Heart right ventricle (tissue), 16 donors: ENCODE results near the gene MMP28. TPM values are rescaled to one million over a fixed set of nuclear protein-coding genes. Genes with fewer than 3 reads are reported as not detected.

Source experiments
- ATAC-seq, 8 donors: fragments of 200-7000 bp; cut with Tn5 transposase; one replicate each; pipeline ENCODE4 v1.9.1; 2020; ENCODE audit warnings: mild to moderate bottlenecking in 8 of 8, moderate library complexity in 8 of 8, moderate number of reproducible peaks in 1 of 8
- DNase-seq, 2 donors: peaks; one replicate each; pipeline ENCODE4 v3.0.0-alpha.2; 2020
- H3K27ac ChIP-seq, 10 donors: fragments of 200-600 bp; sonication (generic) in 2 of 10; one replicate each; pipeline versions ENCODE4 v1.5.0 to v1.8.0; 2020 to 2022; ENCODE audit warnings: mild to moderate bottlenecking in 3 of 10
- H3K27me3 ChIP-seq, 7 donors: fragments of 200-600 bp; one replicate each; pipeline ENCODE4 v1.8.0; 2021 to 2022; ENCODE audit warnings: mild to moderate bottlenecking in 2 of 7
- H3K36me3 ChIP-seq, 9 donors: fragments of 200-600 bp; sonication (generic) in 1 of 9; one replicate each; pipeline versions ENCODE4 v1.5.0 to v1.8.0; 2020 to 2022; ENCODE audit warnings: mild to moderate bottlenecking in 2 of 9
- H3K4me1 ChIP-seq, 9 donors: fragments of 200-600 bp; sonication (generic) in 1 of 9; one replicate each; pipeline versions ENCODE4 v1.5.0 to v1.8.0; 2020 to 2022; ENCODE audit warnings: mild to moderate bottlenecking in 4 of 9
- H3K4me3 ChIP-seq, 10 donors: fragments of 200-600 bp; sonication (generic) in 2 of 10; one replicate each; pipeline versions ENCODE4 v1.5.0 to v1.8.0; 2020 to 2022; ENCODE audit warnings: mild to moderate bottlenecking in 7 of 10, moderate library complexity in 2 of 10
- H3K9me3 ChIP-seq, 11 donors: fragments of 200-600 bp in 10 of 11; sonication (generic) in 2 of 11; one replicate each; pipeline versions ENCODE4 v1.5.0 to v1.8.0; 2013 to 2022; ENCODE audit warnings: mild to moderate bottlenecking in 2 of 11, control low read depth in 1 of 11, moderate library complexity in 1 of 11
- CTCF ChIP-seq, 9 donors: fragments of 200-600 bp; sonication (generic) in 2 of 9; IDR thresholded peaks; one replicate each; pipeline versions ENCODE4 v1.5.0 to v1.8.0; 2021 to 2022; ENCODE audit warnings: antibody characterized with exemption in 9 of 9, mild to moderate bottlenecking in 5 of 9, moderate library complexity in 1 of 9
- WGBS, 2 donors: extraction: QIAGEN DNeasy Blood & Tissue Kit; methylation state at CpG; one replicate each; pipeline ENCODE4 v1.1.7; 2013; ENCODE audit warnings: inconsistent platforms in 1 of 2; 5-methylcytosine and 5-hydroxymethylcytosine counted together
- intact Hi-C, 10 donors: fragments of 100-400 bp; cut with DNase I; formaldehyde crosslinking; loops; one replicate each; pipeline versions ENCODE4 v1.11.1 to v1.14.2; 2022
- polyA plus RNA-seq, 2 donors: library from polyadenylated mRNA; stranded (reverse); fragments of 200-250 nt; gene quantifications; one replicate each; pipeline ENCODE4 v1.2.3, GENCODE V29; 2013
- total RNA-seq, 10 donors: library from RNA; stranded (reverse); fragmentation: NEBNext Ultra II Directional in 3 of 10; extraction: Animal tissue kit (Norgen Biotek cat#: 25700) in 3 of 10; gene quantifications; one replicate each; pipeline versions ENCODE4 v1.2.1 to v1.2.4, GENCODE V29; 2021 to 2023
- donor health status: Arrhythmogenic right ventricular cardiomyopathy.
- donor health status: ischemic (EF 13 %, LVEDD 7.1; RV severe dilation, severe dysfunction).
- donor health status: healthy with polysubstance abuse.
- donor health status: DM: no; HTN: yes; CAD: no.
- donor health status: DM: no; HTN: no; CAD: no.
- donor health status: ischemic (EF 25% LVEDD 6.9; RV normal size, moderate dysfunction).
- donor health status: ischemic (EF 25% LVEDD 5.7; RV mildly dilated, moderate dysfunction).
- donor health status: healthy.
- donor health status: DM: yes; HTN: yes; CAD: no.
- donor health status: Ischemic cardiomyopathy.
- donor health status: ischemic (EF 35%, LVEDD 5.7; RV mildly dilated, moderate dysfunction).
- donor health status: nonischemic (EF 11% LVEDD 7.7; RV severe dilation, severe dysfunction).
- donor health status: DM: yes; HTN: yes; CAD: no.
- donor health status: PGD.
- donor health status: ischemic (EF 29% LVEDD 5.4; RV normal size, mild dysfunction).
- donor health status: nonischemic (EF 23%, LVEDD 6.1; RV moderate dilation, normal function).

MMP28 gene
- total and polyA plus RNA-seq, 12 donors: 1.4 to 7.4 (median 2.3) TPM

- Histone ChIP-seq H3K36me3 (peaks cover 0 to 100% (median 86%) of the 10 kb centered on the region in 9 donors), H3K27me3 (no peaks in the 10 kb centered on the region), H3K9me3 (no peaks in the 10 kb centered on the region), H3K4me3 (no peak overlapping the region), H3K4me1 (no peaks in the 10 kb centered on the region), H3K27ac (no peak overlapping the region)
- 80 to 81% methylated on average over 4 of the region's 4 CpGs for WGBS, 2 donors
- TF ChIP-seq CTCF (IDR thresholded peaks at IDR 0.05): no peak
- DNase-seq (no peak), ATAC-seq (no peak)
- intact Hi-C loops: no loop called here
Measured at GRCh38 chr17:35841505-35841904, 46.1 kb upstream of the MMP28 start.

DNA sequence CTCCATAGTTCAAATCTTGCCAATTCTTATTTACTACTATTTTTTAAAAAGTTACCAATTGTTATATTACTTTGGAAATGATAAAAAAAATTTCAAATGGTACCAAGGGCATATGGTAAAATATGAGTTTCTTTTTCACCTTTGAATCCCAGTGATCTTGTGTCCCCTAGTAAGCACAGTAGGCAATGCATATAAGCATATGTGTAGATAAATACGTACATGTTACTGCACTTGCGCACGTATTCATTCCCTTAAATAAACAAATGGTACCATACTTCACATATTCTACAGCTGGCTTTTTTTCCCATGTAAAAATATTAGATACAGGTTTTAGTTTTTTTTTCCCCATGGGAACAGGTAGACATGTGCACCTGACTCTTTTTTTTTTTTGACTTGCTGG lies 45.7 kb upstream of the MMP28 start:
- Histone ChIP-seq H3K4me3 (no peak overlapping the region), H3K27ac (no peak overlapping the region), H3K9me3 (no peaks in the 10 kb centered on the region), H3K36me3 (peaks cover 0 to 100% (median 86%) of the 10 kb centered on the region in 9 donors), H3K27me3 (no peaks in the 10 kb centered on the region), H3K4me1 (no peaks in the 10 kb centered on the region)
- WGBS, 2 donors: 78 to 98% methylated on average over 3 of the region's 3 CpGs
- intact Hi-C loops: no loop called here
- DNase-seq (no peak), ATAC-seq (no peak)
- TF ChIP-seq CTCF (IDR thresholded peaks at IDR 0.05): no peak

GRCh38 chr17:35825206-35825605 lies 29.8 kb upstream of the MMP28 start:
- 98 to 100% methylated on average over 1 of the region's 1 CpG for WGBS, 2 donors

DNA sequence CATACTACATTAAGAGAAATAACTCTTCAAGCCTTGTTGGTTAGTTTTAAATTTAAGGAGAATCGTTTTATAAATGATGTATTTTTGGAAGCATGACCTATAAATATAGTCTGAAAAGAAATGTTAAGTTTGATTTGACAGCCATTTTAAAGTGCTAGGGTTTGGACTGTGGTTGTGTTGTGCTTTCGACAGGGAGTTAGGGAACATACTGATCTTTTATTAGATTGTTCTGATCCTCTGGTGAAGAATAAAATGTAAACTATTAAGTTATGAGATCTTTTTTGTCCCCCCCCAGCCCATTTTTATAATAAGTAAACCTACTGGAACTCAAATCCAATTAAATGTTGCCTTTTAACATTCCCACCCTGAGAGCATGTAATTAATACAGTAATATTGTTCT lies 25.9 kb upstream of the MMP28 start:
- WGBS, 2 donors: 83 to 87% methylated on average over 2 of the region's 2 CpGs
- Histone ChIP-seq H3K36me3 (peaks cover 0 to 99% (median 53%) of the 10 kb centered on the region in 9 donors), H3K4me3 (no peak overlapping the region), H3K9me3 (no peaks in the 10 kb centered on the region), H3K27ac (no peak overlapping the region), H3K27me3 (no peaks in the 10 kb centered on the region), H3K4me1 (peaks cover 0 to 20% (median 5%) of the 10 kb centered on the region in 9 donors)
- DNase-seq: no peak
- intact Hi-C loops: no loop called here
- no peak for TF ChIP-seq CTCF (IDR thresholded peaks at IDR 0.05)
- no peak for ATAC-seq

More at GRCh38 chr17:35825206-35825605, 29.8 kb upstream of the MMP28 start:
- Histone ChIP-seq H3K27ac (peak overlapping the region in 1 of 10 donors; percentile 6), H3K4me1 (peaks cover 0 to 4% (median 0%) of the 10 kb centered on the region in 9 donors), H3K27me3 (no peaks in the 10 kb centered on the region), H3K36me3 (peaks cover 0 to 100% (median 53%) of the 10 kb centered on the region in 9 donors), H3K4me3 (no peak overlapping the region), H3K9me3 (no peaks in the 10 kb centered on the region)
- DNase-seq (no peak), ATAC-seq (peak in 1 of 8 donors; percentile 50)
- TF ChIP-seq CTCF (IDR thresholded peaks at IDR 0.05): no peak
- intact Hi-C loops: no loop called here
